Activated CD4-positive, alpha-beta T cell treated with anti-CD3 and anti-CD28 coated beads, Interleukin-2, amount 50 U/mL, for 1 hour (primary cell): Measurements from ENCODE around the gene SIK3.

Source experiments
- DNase-seq: peaks from one replicate; pipeline ENCODE4 v3.0.0-alpha.2; 2020

SIK3 gene

GRCh38 chr11:116833491-116833815, 264.8 kb downstream of the SIK3 start:
- no peak for DNase-seq

GRCh38 chr11:116832350-116833290, 265.6 kb downstream of the SIK3 start:
- DNase-seq: no peak

DNA sequence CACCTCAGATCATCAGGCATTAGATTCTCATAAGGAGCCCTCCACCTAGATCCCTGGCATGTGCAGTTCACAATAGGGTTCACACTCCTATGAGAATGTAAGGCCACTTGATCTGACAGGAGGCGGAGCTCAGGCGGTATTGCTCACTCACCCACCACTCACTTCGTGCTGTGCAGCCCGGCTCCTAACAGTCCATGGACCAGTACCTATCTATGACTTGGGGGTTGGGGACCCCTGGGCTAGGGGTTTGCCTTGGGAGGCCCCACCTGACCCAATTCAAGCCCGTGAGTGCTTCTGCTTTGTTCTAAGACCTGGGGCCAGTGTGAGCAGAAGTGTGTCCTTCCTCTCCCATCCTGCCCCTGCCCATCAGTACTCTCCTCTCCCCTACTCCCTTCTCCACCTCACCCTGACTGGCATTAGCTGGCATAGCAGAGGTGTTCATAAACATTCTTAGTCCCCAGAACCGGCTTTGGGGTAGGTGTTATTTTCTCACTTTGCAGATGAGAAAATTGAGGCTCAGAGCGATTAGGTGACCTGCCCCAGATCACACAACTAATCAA, 266.4 kb downstream of the SIK3 start:
- no peak for DNase-seq

- no peak for DNase-seq
These were observed 267.9 kb downstream of the SIK3 start for GRCh38 chr11:116830184-116830912.

GRCh38 chr11:116829525-116830183, 268.6 kb downstream of the SIK3 start, which contains the start of gene APOC3:
TSS of gene APOC3 (plus strand) at chr11:116829907. CDS start at chr11:116830583, 676 bp downstream.
- DNase-seq: no peak

DNA sequence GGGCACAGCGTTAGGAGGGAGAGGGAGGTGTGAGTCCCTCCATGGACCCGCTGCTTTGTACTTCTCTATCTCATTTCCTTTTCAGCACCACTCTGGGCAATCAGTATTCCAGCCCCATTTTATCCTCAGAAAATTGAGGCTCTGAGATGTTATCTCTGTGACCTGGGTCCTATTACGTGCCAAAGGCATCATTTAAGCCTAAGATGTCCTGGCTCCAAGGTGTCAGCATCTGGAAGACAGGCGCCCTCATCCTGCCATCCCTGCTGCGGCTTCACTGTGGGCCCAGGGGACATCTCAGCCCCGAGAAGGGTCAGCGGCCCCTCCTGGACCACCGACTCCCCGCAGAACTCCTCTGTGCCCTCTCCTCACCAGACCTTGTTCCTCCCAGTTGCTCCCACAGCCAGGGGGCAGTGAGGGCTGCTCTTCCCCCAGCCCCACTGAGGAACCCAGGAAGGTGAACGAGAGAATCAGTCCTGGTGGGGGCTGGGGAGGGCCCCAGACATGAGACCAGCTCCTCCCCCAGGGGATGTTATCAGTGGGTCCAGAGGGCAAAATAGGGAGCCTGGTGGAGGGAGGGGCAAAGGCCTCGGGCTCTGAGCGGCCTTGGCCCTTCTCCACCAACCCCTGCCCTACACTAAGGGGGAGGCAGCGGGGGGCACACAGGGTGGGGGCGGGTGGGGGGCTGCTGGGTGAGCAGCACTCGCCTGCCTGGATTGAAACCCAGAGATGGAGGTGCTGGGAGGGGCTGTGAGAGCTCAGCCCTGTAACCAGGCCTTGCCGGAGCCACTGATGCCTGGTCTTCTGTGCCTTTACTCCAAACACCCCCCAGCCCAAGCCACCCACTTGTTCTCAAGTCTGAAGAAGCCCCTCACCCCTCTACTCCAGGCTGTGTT, 269.4 kb downstream of the SIK3 start:
- no peak for DNase-seq

- no peak for DNase-seq
These were observed 270.8 kb downstream of the SIK3 start for GRCh38 chr11:116827461-116827860.

- no peak for DNase-seq
These were observed 271.3 kb downstream of the SIK3 start for GRCh38 chr11:116826751-116827431.

GRCh38 chr11:116825854-116826750, 272.1 kb downstream of the SIK3 start:
- no peak for DNase-seq

GRCh38 chr11:116825434-116825833, 272.8 kb downstream of the SIK3 start:
- DNase-seq: no peak

- no peak for DNase-seq
These were observed 275.0 kb downstream of the SIK3 start, which contains the start of gene APOA4 for GRCh38 chr11:116823031-116823843. TSS of gene APOA4 (minus strand) at chr11:116823304. CDS start at chr11:116823191, 113 bp downstream.

- DNase-seq: no peak
These were observed 275.7 kb downstream of the SIK3 start for GRCh38 chr11:116822575-116822974.

- no peak for DNase-seq
These were observed 276.9 kb downstream of the SIK3 start for GRCh38 chr11:116821050-116821918.

DNA sequence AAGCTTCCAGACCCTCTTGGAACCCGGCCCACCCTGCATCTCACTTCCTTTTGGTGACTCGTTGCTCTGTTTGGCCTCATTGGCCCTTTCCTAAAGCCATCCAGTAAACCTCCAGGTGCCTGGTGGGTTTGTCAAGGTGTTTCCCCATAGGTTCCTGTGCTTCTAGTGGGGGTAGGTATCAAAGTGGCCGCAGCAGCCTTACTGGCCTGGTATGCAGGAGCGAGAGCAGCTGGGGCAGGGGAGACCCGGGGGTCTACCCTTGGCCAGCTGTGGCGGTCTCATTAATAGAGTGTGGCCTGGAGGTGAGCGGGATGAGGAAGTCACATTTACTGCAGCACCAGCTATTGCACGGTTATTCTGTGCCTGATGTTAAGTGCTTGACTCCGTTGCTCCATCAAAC, 279.2 kb downstream of the SIK3 start:
- no peak for DNase-seq

- no peak for DNase-seq
These were observed 283.7 kb downstream of the SIK3 start for GRCh38 chr11:116814502-116814901.

DNA sequence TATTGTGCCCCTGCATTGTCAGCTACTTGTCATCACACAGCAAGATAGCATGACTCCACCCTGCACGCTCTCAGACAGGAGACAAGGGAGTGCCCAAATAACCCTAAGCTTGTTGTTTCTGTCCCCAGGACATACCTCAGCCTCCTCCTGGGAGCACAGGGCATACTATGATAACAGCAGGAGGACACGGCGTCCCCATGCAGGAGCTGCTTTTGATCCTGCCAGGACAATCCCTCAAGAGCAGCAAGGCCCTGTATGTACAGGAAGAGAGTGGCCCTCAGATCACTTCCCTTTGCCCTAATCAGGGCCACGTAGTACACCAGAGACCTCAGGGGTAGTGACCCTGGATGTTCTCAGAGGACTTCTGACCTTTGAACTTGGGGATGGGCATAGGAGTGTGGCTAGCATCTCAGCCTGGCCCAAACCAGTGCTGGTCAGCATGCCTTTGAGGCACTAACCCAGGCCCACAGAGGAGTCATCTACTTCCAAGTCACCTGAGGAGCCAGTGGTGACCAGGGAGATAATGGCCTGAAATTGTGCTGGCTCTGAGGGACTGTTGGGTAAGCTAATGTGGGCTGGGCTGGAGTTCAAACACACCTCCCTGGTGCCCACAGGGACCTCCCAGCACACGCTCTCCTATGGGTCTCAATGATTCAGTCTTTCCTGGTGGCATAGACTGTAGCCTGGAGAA, 284.3 kb downstream of the SIK3 start:
- no peak for DNase-seq

- no peak for DNase-seq
These were observed 285.1 kb downstream of the SIK3 start for GRCh38 chr11:116813170-116813569.

- DNase-seq: no peak
These were observed 286.1 kb downstream of the SIK3 start for GRCh38 chr11:116812109-116812508.
